Astrocyte (in vitro differentiated cells and primary cell): ENCODE results near the gene CPT1A.

Source experiments
- EZH2 ChIP-seq: IDR thresholded peaks from 2 replicates; pipeline ENCODE4 v1.6.1; 2012; ENCODE audit warnings: mild to moderate bottlenecking, low read length, inconsistent platforms; ENCODE audit not compliant: insufficient read depth
- TF ChIP-seq, protein P1 (sequence below): IDR thresholded peaks from 2 replicates; pipeline ENCODE4 v1.5.1; 2011; ENCODE audit warnings: low read depth, mild to moderate bottlenecking, inconsistent platforms, low read length, moderate library complexity; ENCODE audit not compliant: insufficient read depth

DNA sequence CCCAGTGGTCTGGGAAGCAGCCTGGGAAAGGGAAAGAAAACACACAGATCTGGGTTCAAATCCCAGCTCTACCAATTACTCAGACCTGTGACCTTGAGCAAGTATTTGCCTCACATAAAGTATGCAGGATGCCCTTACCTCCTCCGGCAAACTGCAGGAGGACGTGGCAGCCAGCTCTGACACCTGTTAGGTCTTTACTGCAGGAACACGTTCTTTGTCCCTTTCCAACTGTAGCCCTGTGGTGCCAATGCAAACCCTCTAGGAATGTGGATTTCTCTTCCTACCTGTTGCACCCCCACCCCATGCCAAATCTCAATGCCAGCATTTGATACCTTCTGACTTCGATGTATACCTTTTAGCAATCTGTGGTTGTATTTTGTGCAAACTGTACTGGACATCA, 6.0 kb downstream of the CPT1A start:
- TF ChIP-seq, protein P1, sequence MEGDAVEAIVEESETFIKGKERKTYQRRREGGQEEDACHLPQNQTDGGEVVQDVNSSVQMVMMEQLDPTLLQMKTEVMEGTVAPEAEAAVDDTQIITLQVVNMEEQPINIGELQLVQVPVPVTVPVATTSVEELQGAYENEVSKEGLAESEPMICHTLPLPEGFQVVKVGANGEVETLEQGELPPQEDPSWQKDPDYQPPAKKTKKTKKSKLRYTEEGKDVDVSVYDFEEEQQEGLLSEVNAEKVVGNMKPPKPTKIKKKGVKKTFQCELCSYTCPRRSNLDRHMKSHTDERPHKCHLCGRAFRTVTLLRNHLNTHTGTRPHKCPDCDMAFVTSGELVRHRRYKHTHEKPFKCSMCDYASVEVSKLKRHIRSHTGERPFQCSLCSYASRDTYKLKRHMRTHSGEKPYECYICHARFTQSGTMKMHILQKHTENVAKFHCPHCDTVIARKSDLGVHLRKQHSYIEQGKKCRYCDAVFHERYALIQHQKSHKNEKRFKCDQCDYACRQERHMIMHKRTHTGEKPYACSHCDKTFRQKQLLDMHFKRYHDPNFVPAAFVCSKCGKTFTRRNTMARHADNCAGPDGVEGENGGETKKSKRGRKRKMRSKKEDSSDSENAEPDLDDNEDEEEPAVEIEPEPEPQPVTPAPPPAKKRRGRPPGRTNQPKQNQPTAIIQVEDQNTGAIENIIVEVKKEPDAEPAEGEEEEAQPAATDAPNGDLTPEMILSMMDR: no peak
- no peak for TF ChIP-seq EZH2
